Esophagus squamous epithelium (tissue), 4 donors: Measurements from ENCODE around the gene NRP2.

ENCODE experiments used
- CTCF ChIP-seq, 6 experiments: fragments of 450-650 bp in 4 of 6; fragments of 200-600 bp in 2 of 6; sonication (generic) in 2 of 6; IDR thresholded peaks; one replicate each; pipeline ENCODE4 v1.5.1; 2016 to 2019; ENCODE audit warnings: antibody characterized with exemption in 6 of 6, mild to moderate bottlenecking in 4 of 6, moderate library complexity in 4 of 6
- POLR2A ChIP-seq, 4 donors: fragments of 450-650 bp; IDR thresholded peaks; one replicate each; pipeline ENCODE4 v1.6.1; 2017; ENCODE audit warnings: antibody characterized with exemption in 4 of 4, mild to moderate bottlenecking in 4 of 4, moderate library complexity in 3 of 4

- TF ChIP-seq CTCF (IDR thresholded peaks at IDR 0.05) = no peak
- TF ChIP-seq POLR2A (IDR thresholded peaks at IDR 0.05) = no peak
These were observed 98.3 kb downstream of the NRP2 start for GRCh38 chr2:205780645-205781044.
